ENCODE data around the gene DST. TPM values are rescaled to one million over a fixed set of nuclear protein-coding genes. Genes with fewer than 3 reads are reported as not detected.
A peak's percentile ranks its signal among the peaks of the same experiment; 100 is the strongest.

Gene DST
- total RNA-seq, 4 donors from 2014 or later, result 114 to 219 (median 204) TPM

DNA sequence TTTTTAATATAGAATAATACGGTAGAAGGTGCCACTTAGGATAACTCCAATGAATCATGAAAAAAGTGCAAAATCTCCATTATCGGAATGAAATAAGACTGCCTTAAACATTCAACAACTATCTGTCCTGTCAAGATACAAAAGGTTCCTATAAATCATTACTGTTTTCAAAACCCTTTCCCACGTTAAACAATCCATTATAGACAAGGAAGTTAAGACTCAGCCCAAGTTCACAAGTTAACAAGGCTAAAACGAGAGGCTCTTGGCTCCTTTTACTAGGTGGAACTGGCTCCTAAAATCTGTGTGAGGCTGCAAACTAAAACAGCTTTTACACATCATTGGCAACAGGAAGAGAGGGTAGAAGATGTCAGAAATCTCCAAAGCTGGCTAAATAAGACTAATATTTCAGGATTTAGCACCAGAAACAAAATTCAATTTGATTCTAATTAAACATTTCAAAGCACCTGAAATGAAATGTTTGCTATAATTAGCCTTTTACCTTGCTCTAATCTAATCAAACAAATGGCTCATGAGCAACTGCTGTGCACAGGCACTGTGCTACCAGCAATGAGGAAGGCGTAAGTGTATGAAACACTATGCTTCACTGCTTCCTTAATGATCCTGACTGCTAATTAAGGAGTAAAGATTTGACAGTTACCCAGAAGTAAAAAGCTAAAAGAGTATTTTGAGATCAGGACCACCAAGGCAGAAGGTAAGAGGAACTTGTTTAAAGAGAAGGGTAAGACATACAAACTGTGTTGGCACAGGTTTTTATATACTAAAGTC, 109.7 kb downstream of the DST start:
- no peak for TF ChIP-seq POLR2A (IDR thresholded peaks at IDR 0.05)
- TF ChIP-seq, protein P1, sequence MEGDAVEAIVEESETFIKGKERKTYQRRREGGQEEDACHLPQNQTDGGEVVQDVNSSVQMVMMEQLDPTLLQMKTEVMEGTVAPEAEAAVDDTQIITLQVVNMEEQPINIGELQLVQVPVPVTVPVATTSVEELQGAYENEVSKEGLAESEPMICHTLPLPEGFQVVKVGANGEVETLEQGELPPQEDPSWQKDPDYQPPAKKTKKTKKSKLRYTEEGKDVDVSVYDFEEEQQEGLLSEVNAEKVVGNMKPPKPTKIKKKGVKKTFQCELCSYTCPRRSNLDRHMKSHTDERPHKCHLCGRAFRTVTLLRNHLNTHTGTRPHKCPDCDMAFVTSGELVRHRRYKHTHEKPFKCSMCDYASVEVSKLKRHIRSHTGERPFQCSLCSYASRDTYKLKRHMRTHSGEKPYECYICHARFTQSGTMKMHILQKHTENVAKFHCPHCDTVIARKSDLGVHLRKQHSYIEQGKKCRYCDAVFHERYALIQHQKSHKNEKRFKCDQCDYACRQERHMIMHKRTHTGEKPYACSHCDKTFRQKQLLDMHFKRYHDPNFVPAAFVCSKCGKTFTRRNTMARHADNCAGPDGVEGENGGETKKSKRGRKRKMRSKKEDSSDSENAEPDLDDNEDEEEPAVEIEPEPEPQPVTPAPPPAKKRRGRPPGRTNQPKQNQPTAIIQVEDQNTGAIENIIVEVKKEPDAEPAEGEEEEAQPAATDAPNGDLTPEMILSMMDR (IDR thresholded peaks at IDR 0.05 in 4 of 5, conservative IDR thresholded peaks at IDR 0.05 in 1 of 5), result no peak
- ATAC-seq, result no peak
- peaks cover 0 to 57% of the 10 kb centered on the region in 2 donors for H3K36me3 ChIP-seq
- H3K27me3 ChIP-seq, result no peaks in the 10 kb centered on the region
- H3K4me3 ChIP-seq, result no peak overlapping the region
- intact Hi-C loops (cut with DNase I; ENCODE audit: low total_unique reads), result no loop called here
- no peaks in the 10 kb centered on the region for H3K9me3 ChIP-seq
- DNase-seq, result no peak
- in situ Hi-C loops (cut with MboI; ENCODE audit: low sequenced_read_pairs in 4 of 4), result no loop called here
- H3K4me1 ChIP-seq, result peaks cover 18 to 24% of the 10 kb centered on the region in 2 donors
- no peak overlapping the region for H3K27ac ChIP-seq

DNA sequence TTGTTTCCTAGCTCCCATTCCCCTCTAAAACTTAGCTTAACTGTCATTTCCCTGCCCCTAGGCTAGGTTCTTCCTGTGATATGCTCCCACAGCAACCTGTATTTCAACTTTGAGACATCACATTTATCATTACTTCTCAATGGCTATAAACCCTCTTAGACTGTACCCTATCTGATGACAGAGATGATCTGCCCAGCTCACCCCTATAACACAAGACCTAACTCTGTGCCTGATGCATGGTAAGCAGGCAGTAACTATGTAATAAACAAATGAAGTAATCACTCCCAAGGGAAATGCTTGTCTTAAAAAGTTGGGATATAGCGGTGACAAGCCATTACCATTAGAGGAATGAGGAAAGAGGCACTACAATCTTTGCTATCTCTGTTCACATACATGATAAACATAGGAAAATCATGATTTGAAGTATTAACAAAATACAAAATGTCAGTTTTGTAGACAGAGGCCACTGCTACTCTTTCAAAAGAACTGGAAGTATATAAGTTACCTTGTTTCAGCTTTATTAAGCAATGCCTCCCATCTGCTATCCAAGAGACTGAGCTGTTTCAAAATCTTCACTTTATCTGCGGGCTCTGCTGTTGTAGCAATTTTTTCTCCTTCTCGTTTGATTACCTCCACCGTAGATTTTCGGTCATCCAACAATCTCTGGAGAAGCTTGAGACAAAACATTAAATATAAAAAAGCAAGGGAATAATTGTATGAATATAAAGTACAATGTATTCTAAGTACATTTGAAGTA, 110.7 kb downstream of the DST start:
- ATAC-seq (no peak), DNase-seq (no peak)
- peaks cover 8 to 15% of the 10 kb centered on the region in 2 donors for H3K4me1 ChIP-seq
- no peaks in the 10 kb centered on the region for H3K9me3 ChIP-seq
- intact Hi-C loops (cut with DNase I; ENCODE audit: low total_unique reads), result no loop called here
- peak overlapping the region in 1 of 4 donors; percentile 11 for H3K27ac ChIP-seq
- no peaks in the 10 kb centered on the region for H3K27me3 ChIP-seq
- TF ChIP-seq POLR2A (IDR thresholded peaks at IDR 0.05), result no peak
- TF ChIP-seq, protein P1 (IDR thresholded peaks at IDR 0.05 in 4 of 5, conservative IDR thresholded peaks at IDR 0.05 in 1 of 5), result no peak
- in situ Hi-C loops (cut with MboI; ENCODE audit: low sequenced_read_pairs in 4 of 4), result no loop called here
- peaks cover 0 to 63% of the 10 kb centered on the region in 2 donors for H3K36me3 ChIP-seq
- H3K4me3 ChIP-seq, result no peak overlapping the region

DNA sequence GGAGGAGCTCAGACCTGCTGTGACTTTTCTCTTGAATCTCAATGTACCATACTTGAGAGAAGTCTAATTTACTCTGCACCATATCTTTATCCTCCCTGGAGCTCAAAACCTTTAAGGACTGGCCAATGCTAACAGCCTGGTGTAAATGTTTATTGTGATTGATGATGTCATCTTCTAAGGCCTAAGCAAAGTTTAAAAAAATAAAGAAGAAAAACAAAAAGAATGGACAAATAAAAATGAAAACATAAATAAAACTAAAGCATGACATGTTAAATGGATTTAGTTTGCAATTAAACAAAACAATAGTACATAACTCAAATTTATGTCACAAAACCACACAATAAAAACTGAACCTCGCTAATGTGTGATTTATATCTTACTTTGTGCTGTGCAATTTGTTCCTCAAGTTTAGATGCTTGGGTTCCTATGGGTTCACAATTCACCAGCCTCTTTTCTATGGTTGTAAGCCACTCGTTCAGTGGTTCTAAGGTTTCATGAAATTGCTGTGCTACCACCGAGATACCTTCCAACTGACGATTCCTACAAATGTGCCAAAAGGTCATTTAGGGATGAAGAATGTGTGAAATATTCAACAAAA, 113.0 kb downstream of the DST start:
- H3K4me3 ChIP-seq, result no peak overlapping the region
- in situ Hi-C loops (cut with MboI; ENCODE audit: low sequenced_read_pairs in 4 of 4), result no loop called here
- intact Hi-C loops (cut with DNase I; ENCODE audit: low total_unique reads), result no loop called here
- ATAC-seq (no peak), DNase-seq (no peak)
- H3K4me1 ChIP-seq, result peaks cover 13 to 19% of the 10 kb centered on the region in 2 donors
- peak overlapping the region in 2 of 4 donors; percentile 46 to 65 for H3K27ac ChIP-seq
- H3K27me3 ChIP-seq, result no peaks in the 10 kb centered on the region
- H3K36me3 ChIP-seq, result peaks cover 3 to 55% of the 10 kb centered on the region in 2 donors
- H3K9me3 ChIP-seq, result no peaks in the 10 kb centered on the region
- TF ChIP-seq, protein P1 (IDR thresholded peaks at IDR 0.05 in 4 of 5, conservative IDR thresholded peaks at IDR 0.05 in 1 of 5), result no peak
- no peak for TF ChIP-seq POLR2A (IDR thresholded peaks at IDR 0.05)

DNA sequence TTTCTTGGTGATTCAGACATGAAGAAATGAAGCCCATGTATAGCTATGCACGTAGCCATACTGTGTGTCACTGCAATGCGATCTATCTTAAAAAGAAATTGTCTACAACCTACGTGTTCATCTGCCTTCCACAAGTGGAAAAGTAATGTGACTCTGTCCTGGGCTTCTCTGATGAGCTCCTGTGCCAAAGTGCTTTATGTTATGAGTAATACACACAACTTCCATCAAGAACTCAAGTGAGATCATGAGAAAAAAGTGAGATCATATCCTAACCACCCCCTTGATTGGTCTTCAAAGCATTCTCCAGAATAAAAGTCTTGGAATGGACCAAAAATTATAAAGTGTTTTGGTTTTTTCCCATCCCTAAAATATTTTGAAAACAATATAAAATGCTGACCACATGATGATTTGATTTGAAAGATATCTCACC, 114.3 kb downstream of the DST start:
- Histone ChIP-seq H3K4me3 (no peak overlapping the region), H3K36me3 (peaks cover 3 to 45% of the 10 kb centered on the region in 2 donors), H3K4me1 (peaks cover 13 to 22% of the 10 kb centered on the region in 2 donors), H3K27me3 (no peaks in the 10 kb centered on the region), H3K27ac (peak overlapping the region; percentile 5 to 65 (median 34)), H3K9me3 (no peaks in the 10 kb centered on the region)
- DNase-seq, result no peak
- in situ Hi-C loops (cut with MboI; ENCODE audit: low sequenced_read_pairs in 4 of 4) (no loop called here), intact Hi-C loops (cut with DNase I; ENCODE audit: low total_unique reads) (no loop called here)
- peak; percentile 55 to 59 for ATAC-seq
- TF ChIP-seq, protein P1 (IDR thresholded peaks at IDR 0.05 in 4 of 5, conservative IDR thresholded peaks at IDR 0.05 in 1 of 5), result no peak
- TF ChIP-seq POLR2A (IDR thresholded peaks at IDR 0.05), result no peak

Data from gastrocnemius medialis (tissue), 4 donors.